Stimulated activated CD4-positive, alpha-beta T cell treated with anti-CD3 and anti-CD28 coated beads, Interleukin-12 subunit alpha, Interleukin-12 subunit beta, amount 100 ng/mL, for 4 hours (primary cell): ENCODE data around the gene PVALB.

ENCODE experiments used
- DNase-seq: peaks from one replicate; pipeline ENCODE4 v3.0.0-alpha.2; 2020

The PVALB gene

DNA sequence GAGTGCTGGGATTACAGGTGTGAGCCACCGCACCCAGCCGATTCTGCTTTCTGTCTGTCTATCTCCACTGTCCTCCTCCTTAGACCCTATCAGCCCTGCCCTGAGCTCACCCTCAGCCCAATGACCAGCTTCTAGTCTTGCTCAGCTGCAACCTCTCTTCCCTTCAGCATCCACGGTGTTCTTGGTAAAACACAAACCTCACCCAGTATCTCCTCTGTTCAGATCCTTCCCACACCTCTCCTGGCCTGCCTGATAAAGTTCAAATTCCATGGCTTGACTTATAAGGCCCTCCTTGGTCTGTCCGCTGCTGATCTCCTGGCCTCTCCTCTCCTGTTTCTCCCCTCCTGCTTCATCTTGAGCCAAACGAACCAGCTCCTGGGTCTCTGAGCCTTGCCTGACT is 29.4 kb upstream of the PVALB start:
- no peak for DNase-seq

- no peak for DNase-seq
Observed at GRCh38 chr22:36840106-36840505, 23.3 kb upstream of the PVALB start.

- no peak for DNase-seq
Observed at GRCh38 chr22:36839356-36840073, 22.7 kb upstream of the PVALB start.

DNA sequence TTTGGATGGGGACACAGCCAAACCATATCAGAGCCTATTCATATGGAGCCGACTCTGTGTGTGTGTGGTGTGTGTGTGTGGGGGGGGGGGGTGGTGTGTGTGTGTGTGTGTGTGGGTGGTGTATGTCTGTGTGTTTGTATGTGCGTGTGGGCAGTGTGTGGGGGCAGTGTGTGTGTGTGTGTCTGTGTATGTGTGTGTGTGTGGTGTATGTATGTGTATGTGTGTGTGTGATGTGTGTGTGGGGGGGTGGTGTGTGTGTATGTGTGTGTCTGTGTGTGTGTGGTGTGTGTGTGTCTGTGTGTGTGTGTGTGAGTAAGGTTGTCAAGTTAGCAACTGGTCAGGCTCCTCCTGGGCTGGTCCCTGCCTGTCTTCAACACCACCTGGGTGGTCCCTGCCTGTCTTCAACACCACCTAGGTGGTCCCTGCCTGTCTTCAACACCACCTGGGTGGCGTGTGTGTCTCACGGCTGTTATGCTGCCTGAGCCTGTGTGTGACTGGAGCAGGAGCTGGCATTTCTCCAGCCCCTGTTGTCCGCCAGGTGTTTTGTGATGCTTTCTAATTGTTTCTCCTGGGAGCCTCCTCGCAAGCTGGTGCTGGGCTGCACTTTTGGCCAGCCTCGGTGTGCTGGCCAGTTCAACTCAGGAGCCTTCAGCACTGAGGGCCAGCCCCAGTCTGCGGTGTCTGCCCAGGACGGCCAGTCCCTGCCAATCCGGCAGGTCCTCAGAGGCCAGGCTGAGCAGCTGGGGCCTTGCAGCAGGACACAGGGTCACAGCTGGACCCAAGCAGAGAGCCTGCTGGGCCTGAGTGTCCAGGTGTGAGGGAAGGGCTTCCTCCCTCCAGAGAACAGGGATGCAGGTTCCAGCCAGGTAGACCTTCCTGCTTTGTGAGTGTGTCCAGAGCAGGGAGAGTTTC is 21.5 kb upstream of the PVALB start:
- DNase-seq = no peak

- no peak for DNase-seq
Observed at GRCh38 chr22:36835903-36836302, 19.1 kb upstream of the PVALB start.

DNA sequence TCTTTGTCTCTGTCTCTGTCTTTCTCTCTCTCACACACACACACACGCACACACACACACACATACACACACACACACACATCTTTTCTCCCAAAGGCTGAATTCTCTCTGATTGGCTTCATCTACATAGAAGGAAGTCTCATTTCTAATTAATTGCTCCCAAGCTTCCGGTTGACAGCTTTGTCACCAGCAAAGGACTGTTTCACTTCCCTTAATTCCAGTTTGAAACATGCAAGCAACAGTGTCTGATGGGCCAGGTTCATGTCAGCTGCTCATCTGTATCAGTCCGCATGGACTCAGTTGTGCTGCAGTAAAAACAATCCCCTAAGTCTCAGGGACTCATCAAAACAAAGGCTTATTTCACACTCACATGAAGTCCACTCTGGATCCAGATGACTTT is 16.2 kb upstream of the PVALB start:
- no peak for DNase-seq

DNA sequence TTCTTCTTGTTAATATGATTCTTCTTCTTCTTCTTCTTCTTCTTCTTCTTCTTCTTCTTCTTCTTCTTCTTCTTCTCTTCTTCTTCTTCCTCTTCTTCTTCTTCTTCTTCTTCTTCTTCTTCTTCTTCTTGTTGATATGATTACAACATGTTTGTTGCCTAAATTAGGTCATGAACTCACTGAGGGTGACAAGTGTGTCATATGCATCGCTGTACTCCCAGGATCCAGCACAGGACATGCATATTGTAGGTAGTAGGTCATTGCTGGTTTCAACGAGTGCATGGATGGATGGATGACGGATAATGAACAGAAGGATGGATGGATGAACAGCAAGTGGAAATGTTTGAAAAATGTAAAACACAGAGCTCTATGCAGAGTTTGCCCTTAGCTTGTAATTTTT is 14.9 kb upstream of the PVALB start:
- DNase-seq = no peak

- DNase-seq = no peak
Observed at GRCh38 chr22:36831206-36831605, 14.4 kb upstream of the PVALB start.

DNA sequence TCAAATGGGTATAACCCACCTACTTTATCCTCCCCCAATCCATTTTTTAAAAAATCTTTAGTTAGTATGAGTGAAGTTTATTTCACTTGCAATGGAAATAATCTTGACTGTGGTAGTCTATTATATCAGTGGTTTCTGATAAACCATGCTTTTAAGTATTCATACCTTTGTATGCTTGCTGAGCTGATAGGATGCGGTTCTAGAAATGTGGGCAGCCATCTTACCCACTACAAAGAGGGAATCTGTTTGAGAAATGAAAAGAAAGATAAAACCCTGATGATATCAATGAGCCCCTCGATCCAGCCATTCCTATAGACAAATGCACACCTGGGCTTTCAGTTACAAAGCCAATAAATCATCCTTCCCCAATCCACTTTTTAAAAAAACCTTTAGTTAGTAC is 13.8 kb upstream of the PVALB start:
- DNase-seq = no peak

- no peak for DNase-seq
Observed at GRCh38 chr22:36829370-36830002, 12.7 kb upstream of the PVALB start.

GRCh38 chr22:36828815-36829214 is 12.0 kb upstream of the PVALB start:
- DNase-seq = no peak

- DNase-seq = no peak
Observed at GRCh38 chr22:36826262-36826661, 9.4 kb upstream of the PVALB start.

DNA sequence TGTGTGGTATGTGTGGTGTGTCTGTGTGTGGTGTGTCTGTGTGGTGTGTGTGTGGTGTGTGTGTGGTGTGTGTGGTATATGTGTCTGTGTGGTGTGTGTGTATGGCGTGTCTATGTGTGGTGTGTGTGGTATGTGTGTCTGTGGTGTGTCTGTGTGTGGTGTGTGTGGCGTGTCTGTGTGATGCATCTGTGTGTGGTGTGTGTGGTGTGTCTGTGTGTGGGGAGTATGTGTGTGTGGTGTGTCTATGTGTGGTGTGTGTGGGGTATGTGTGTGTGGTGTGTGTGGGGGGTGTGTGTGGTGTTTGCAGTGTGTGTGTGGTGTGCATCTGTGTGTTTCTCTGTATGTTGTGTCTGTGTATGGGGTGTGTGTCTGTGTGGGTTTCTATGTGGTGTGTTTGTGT is 7.8 kb upstream of the PVALB start:
- no peak for DNase-seq

GRCh38 chr22:36823186-36823839 is 6.5 kb upstream of the PVALB start:
- no peak for DNase-seq

DNA sequence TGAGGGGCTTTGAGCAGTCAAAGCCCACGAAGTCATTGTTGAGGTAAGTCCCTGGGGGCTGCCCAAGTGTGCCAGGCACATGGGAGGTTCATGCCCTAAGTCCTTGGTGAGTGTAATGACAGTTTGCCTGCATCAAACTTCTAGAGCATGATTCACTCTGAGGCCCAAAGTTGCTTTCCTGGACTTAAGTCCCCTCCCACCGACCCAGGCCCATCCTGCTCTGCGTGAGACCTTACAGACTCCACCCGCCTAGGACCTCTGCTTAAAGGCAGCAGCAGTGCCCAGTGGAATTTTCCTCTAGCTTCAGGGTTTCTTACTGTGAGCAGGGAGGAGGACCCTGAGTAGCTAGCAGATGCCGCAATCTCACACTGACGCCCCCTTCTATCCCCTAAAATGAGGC is 5.7 kb upstream of the PVALB start:
- DNase-seq = no peak

GRCh38 chr22:36819112-36819511 is 2.3 kb upstream of the PVALB start:
- no peak for DNase-seq

- no peak for DNase-seq
Observed at GRCh38 chr22:36818010-36818642, 1.3 kb upstream of the PVALB start.

DNA sequence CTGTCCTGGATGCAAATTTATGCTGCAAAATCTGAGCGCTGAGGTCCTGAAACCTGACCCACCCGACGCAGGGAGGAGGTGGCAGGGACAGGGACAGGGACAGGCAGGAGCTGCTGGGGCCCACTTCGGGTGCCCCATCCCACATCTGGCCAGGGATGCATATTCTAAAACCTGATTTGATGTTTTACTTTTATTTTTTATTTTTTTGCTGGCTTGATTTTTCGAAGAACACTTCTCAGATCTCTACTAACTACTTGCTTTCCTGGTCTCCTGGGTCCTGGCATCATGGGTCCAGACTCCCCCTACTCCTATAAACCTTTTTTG is 652 bp upstream of the PVALB start:
- DNase-seq = no peak

- no peak for DNase-seq
Observed at GRCh38 chr22:36816339-36816635, 548 bp downstream of the PVALB start.

DNA sequence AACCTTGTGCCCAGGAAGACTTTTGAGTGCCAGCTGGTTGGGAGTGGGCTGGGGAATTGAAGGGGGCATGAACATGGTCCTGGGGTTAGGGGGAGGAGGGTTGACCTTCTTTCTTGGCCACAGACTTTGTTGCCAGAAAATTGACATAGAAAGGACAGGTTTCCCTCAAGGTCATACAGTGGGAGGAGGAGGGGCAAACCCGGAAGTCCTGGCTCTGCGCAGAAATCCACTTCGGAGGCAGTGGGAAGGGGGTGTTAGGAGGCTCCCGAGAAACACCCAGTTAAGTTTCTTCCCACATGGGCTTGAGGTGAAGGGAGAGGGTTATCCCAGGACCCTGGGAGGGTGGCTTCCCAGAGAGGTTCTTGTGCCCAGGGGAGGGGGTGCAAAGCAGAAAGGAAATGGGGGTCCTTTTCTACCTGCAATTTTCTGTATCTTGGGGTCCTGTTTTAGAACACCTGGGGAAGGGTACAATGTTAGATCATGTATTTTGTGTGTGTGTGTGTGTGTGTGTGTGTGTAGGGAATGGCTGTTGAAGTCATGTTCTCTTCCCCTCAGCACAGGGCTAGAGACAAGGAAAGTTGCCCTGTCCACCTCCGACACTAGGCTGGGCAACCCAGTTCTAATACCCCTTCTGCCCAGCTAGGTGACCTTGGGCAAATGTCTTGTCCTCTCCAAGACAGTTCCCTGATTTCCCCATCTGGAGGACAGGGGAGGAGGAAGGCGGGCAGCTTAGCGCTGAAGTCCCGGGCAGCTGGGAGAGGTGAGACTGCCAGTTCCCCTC is 1.1 kb downstream of the PVALB start:
- no peak for DNase-seq

- DNase-seq = no peak
Observed at GRCh38 chr22:36814801-36815200, 2.0 kb downstream of the PVALB start.

GRCh38 chr22:36811094-36811800 is 5.6 kb downstream of the PVALB start:
- DNase-seq = no peak
